GM12872 (cell line): ENCODE data around the gene IL3.

ENCODE experiments used
- CTCF ChIP-seq: IDR thresholded peaks from 3 replicates; pipeline ENCODE4 v1.5.1; 2011; ENCODE audit warnings: low read depth, mild to moderate bottlenecking, low read length, moderate library complexity; ENCODE audit not compliant: insufficient read depth

Gene IL3

DNA sequence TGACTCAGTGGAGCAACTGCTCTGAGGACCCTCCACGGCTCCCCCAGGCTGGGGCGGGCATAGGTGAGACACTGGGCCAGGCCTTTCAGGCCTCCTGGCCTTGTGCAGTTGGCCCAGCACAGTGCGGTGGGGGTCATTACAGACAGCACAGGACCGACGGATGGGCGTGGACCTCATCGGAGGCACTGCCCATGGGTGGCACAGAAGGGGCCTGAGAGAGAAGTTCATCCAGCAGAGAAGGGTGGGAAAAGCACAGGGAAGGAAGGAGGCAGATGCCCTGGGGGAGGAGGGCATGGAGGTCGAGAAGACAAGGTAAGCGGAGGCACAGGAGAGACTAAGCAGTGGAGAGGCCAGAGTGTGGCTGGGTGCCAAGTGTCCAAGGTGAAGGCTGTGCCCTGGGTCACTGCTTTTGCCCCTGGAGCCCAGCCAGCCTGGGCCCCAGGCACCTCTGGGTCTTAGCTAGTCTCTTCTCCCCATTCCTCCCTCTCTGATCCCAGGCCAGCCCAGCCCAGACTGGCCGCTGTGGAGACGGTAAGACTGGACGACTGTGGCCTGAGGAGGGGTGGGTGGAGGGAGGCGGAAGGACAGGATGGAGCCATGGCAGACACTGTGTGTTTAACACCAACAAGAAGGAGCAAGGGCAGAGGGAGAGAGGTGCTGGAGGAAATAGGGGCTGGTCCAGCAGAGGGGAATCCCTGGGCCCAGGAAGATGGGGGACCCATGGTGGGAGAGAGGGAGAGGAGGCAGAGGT lies 5.7 kb downstream of the IL3 start:
- no peak for TF ChIP-seq CTCF

GRCh38 chr5:132066871-132067270 lies 6.4 kb downstream of the IL3 start:
- no peak for TF ChIP-seq CTCF

DNA sequence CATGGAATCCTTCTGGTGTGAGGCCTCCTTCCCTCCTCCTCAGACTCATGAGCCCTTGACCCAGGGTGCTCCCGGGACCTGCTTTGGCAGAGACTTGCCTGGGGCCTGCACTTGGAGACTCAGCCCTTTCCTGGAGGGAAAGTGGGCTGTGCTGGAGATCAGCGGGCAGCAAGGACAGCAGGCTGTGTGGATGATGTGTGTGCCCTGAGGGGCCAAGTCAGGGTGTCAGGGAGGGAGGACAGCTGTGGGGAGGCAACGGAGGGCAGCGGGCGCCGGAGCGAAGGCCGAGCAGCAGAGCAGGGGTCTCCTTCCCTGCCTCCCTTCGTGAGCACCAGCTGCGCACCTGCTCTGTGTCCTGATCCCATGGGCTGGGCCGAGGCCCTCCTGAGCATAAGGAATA lies 7.0 kb downstream of the IL3 start:
- TF ChIP-seq CTCF = no peak

- TF ChIP-seq CTCF = no peak
Observed at GRCh38 chr5:132067941-132068808, 7.7 kb downstream of the IL3 start.

- TF ChIP-seq CTCF = no peak
Observed at GRCh38 chr5:132069561-132069960, 9.1 kb downstream of the IL3 start.

DNA sequence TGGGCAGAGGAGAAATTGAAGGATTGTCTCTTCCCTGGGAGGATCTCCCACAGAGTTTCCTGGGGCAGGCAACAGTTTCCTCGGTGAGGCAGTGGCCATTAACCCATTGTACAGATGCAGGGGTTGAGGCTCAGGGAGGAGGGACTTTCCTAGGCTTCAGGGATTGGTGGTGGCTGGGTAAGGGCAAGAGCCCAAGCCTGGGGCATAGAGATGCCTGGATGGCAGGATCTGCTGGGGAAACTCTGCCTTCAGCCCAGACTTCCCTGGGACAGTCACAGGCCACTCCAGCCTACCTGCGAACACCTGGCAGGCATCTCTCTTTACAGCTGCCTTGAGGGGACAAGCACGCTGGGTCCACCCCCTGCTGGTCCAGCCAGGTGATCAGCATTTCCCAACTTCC lies 9.5 kb downstream of the IL3 start:
- no peak for TF ChIP-seq CTCF

DNA sequence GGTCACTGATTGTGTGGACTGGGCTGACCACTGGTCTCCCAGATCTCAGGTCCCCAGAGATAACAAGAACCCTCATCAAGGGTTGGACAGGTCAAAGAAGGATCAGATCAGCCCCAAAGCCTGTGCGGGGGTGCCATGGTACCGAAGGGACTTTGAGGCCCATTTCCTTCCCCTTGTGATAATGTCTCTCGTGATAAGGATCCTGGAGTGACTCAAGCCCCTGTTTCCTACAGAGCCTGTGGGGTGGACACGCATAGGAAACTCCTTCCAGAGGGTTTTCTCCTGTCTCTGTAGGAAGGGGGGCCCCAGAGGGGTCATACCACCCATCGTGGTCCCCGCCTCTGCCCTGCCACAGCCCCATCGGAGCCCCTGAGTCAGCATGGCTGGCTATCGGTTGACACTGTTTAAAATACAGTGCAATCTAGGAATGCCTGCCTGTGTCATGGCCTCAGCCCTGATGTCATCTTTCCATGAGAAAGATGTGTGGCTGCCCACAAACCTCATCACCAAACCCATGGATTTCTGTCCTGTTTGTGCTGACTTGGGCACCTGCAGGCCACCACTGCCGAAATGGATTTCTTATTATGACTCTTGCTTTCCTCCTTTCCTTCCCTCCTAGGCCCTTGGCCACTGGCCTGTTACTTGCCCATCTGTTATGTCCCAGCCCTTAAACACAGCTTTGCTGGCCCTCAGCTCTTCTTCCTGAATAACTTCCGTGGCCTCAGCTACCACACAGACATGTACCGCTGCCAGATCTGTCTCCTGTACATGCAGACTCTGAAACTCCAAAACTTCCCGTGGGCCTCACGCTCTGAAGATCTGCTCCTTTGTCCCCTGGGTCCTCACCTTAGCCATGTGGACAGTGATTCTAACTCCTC lies 10.2 kb downstream of the IL3 start:
- no peak for TF ChIP-seq CTCF
